Neural crest cell (in vitro differentiated cells): ENCODE results near the gene HTRA1. TPM values are rescaled to one million over a fixed set of nuclear protein-coding genes. Genes with fewer than 3 reads are reported as not detected.

Experiments used
- DNase-seq: peaks from one replicate; pipeline ENCODE4 v3.0.0; 2021; ENCODE audit warnings: low read depth, mixed read lengths, low spot score
- H3K27ac Mint-ChIP-seq: one replicate; pipeline ENCODE4 v1.8.0; 2021; ENCODE audit warnings: mild to moderate bottlenecking, mixed read lengths; ENCODE audit not compliant: unreplicated experiment
- H3K27me3 Mint-ChIP-seq: 2 replicates; pipeline ENCODE4 v1.8.0; 2021; ENCODE audit warnings: low read depth, mild to moderate bottlenecking, mixed read lengths
- H3K36me3 Mint-ChIP-seq: 2 replicates; pipeline ENCODE4 v1.8.0; 2021; ENCODE audit warnings: low read depth, mild to moderate bottlenecking, mixed read lengths
- H3K4me1 Mint-ChIP-seq: 2 replicates; pipeline ENCODE4 v1.8.0; 2021; ENCODE audit warnings: mixed read lengths
- H3K4me3 Mint-ChIP-seq: one replicate; pipeline ENCODE4 v1.8.0; 2021; ENCODE audit warnings: mild to moderate bottlenecking, mixed read lengths
- H3K9me3 Mint-ChIP-seq: 2 replicates; pipeline ENCODE4 v1.8.0; 2021; ENCODE audit warnings: mixed read lengths
- CTCF ChIP-seq: fragments of 200-600 bp; sonication (generic); conservative IDR thresholded peaks from 2 replicates; pipeline ENCODE4 v1.5.0; 2021; ENCODE audit warnings: antibody characterized with exemption, mild to moderate bottlenecking
- total RNA-seq: library from RNA; stranded (reverse); gene quantifications from 2 replicates; pipeline ENCODE4 v1.2.1, GENCODE V29; 2021

The HTRA1 gene
- total RNA-seq, 1 donor from 2014 or later = 8.2 TPM

DNA sequence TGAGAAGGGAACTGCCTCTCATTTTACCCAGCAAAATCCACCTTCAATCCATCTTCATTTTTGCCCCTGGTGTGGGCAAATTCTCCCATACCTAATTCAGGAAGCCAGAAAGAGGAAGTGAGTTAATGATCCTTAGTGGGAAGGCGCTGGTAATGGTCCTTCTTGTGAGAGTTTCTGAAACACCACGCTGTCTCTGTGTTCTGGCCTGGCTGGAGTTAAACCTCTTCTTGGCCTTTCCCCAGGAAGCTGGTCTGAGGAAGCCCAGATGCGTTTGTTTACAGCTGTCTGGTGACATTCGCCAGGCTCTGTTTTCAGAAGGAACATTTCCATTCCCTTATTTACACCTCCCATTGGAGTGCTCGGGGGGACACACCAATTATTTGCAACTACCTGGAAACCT, 24.3 kb downstream of the HTRA1 start:
- Mint-ChIP-seq H3K9me3 (peaks cover 2% of the 10 kb centered on the region), H3K4me3 (no peak overlapping the region), H3K27me3 (no peaks in the 10 kb centered on the region), H3K36me3 (no peaks in the 10 kb centered on the region), H3K27ac (no peak overlapping the region), H3K4me1 (peaks cover 16% of the 10 kb centered on the region)
- no peak for TF ChIP-seq CTCF
- no peak for DNase-seq

DNA sequence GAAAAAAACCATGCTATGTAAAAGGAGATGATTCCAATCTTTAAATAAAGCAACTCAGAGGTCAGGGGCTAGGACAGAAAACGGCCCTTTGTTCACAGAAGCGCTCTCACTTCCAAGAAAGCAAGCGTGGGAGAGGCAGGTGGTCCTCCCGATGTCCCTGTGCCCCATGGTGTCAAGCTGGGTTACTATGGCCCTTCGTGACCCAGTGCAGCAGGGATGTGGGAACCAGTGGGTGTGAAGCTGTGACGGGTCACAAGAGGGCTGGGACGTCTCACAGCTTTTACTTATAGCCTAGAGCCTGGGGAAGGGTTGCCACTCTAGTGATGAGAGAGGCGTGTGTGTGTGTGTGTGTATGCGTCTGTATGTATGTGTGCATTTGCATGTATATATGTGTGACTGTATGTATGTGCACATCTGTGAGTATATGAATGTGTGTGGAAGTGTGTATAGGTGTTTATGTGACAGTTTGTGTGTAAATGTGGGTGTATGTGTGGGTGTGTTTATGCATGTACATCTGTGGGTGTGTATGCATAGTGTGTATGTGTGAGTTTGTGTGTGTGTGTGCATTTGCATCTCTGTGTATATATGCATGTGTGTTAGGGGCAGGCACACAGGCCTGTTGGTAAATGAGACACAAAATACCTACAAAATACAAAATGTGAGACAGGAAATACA, 25.2 kb downstream of the HTRA1 start:
- Mint-ChIP-seq H3K27me3 (no peaks in the 10 kb centered on the region), H3K4me3 (no peak overlapping the region), H3K36me3 (no peaks in the 10 kb centered on the region), H3K9me3 (peaks cover 2% of the 10 kb centered on the region), H3K27ac (peak overlapping the region; percentile 74), H3K4me1 (peaks cover 19% of the 10 kb centered on the region)
- no peak for DNase-seq
- no peak for TF ChIP-seq CTCF

DNA sequence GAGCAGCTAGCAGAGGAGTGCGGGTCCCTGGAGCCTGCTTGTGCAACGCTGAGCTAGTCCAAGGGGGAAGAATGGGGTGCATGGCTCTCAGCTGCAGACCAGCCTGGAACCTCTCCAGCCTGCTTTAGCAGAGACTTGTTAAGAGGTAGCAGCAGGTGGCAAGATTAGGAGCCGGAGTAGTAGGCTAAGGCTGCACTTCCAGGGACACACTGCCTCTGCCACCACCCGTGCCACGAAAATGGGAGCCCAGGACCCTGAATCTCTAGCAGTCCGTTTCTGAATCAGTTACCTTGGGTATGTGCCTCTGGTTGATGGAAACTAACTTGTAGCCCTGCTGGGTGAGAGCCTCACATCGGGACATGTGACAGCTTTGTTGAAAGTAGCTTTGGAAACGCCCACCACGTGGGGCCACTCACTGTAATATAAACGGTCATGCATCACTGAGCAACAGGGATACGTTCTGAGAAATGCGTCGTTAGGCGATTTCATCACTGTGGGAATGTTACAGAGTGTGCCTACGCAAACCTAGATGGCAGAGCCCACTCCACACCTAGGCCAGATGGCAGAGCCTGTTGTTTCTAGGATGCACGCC, 25.9 kb downstream of the HTRA1 start:
- no peak overlapping the region for H3K4me3 Mint-ChIP-seq
- no peak for TF ChIP-seq CTCF
- peaks cover 24% of the 10 kb centered on the region for H3K4me1 Mint-ChIP-seq
- DNase-seq = no peak
- H3K9me3 Mint-ChIP-seq = no peaks in the 10 kb centered on the region
- H3K27ac Mint-ChIP-seq = no peak overlapping the region
- no peaks in the 10 kb centered on the region for H3K36me3 Mint-ChIP-seq
- H3K27me3 Mint-ChIP-seq = no peaks in the 10 kb centered on the region

DNA sequence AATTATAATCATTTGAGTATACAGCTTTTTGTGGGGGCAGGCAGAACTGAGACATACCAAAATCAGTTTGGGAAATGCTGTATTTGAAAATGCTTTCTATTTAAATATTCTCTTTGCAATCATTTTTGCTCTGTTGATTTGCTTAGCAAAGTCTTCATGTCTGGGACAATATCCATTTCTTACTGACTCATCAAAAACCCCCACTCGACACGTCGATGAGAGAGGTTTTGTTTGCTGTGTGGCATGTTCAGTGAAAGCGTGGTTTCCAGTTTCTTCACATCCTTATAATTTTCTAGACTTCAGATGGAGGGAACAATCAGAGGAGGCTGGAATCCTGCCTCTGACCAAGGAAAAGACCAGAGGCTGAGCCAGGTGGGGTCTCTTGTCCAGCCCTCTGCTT, 28.9 kb downstream of the HTRA1 start:
- no peak for DNase-seq
- Mint-ChIP-seq H3K9me3 (no peaks in the 10 kb centered on the region), H3K4me1 (peaks cover 28% of the 10 kb centered on the region), H3K27me3 (no peaks in the 10 kb centered on the region), H3K27ac (no peak overlapping the region), H3K4me3 (no peak overlapping the region), H3K36me3 (no peaks in the 10 kb centered on the region)
- no peak for TF ChIP-seq CTCF

GRCh38 chr10:122490786-122491680, 29.7 kb downstream of the HTRA1 start:
- Mint-ChIP-seq H3K4me3 (no peak overlapping the region), H3K27ac (no peak overlapping the region), H3K27me3 (no peaks in the 10 kb centered on the region), H3K4me1 (peaks cover 22% of the 10 kb centered on the region), H3K9me3 (no peaks in the 10 kb centered on the region), H3K36me3 (no peaks in the 10 kb centered on the region)
- DNase-seq = no peak
- no peak for TF ChIP-seq CTCF
